AG09309 (cell line): ENCODE data around the gene TRIM31.

ENCODE experiments used
- DNase-seq: peaks from one replicate; pipeline ENCODE4 v3.0.0-alpha.2; 2010; ENCODE audit warnings: low read depth
- H3K4me3 ChIP-seq: 2 replicates; pipeline ENCODE4 v1.5.1; 2011; ENCODE audit warnings: mild to moderate bottlenecking, low read depth, low read length, moderate library complexity; ENCODE audit not compliant: control insufficient read depth
- CTCF ChIP-seq: IDR thresholded peaks from 2 replicates; pipeline ENCODE4 v1.5.1; 2011; ENCODE audit warnings: mild to moderate bottlenecking, low read depth, low read length, inconsistent platforms; ENCODE audit not compliant: insufficient read depth, control insufficient read depth; ENCODE audit errors: missing control alignments

TRIM31 gene

GRCh38 chr6:30136570-30137286 is 23.8 kb upstream of the TRIM31 start:
- no peak for DNase-seq
- no peak overlapping the region for H3K4me3 ChIP-seq
- no peak for TF ChIP-seq CTCF

GRCh38 chr6:30135757-30136156 is 22.9 kb upstream of the TRIM31 start, which contains the start of gene TRIM40:
TRIM40 (plus strand) TSS chr6:30136140; CDS start chr6:30137037, 897 bp downstream.
- no peak for TF ChIP-seq CTCF
- H3K4me3 ChIP-seq: no peak within 1 kb of the TSS
- no peak for DNase-seq

GRCh38 chr6:30135147-30135546 is 22.3 kb upstream of the TRIM31 start:
- no peak for TF ChIP-seq CTCF
- DNase-seq: no peak
- H3K4me3 ChIP-seq: no peak overlapping the region

- no peak for TF ChIP-seq CTCF
- no peak overlapping the region for H3K4me3 ChIP-seq
- DNase-seq: no peak
Measured at GRCh38 chr6:30131947-30132497, 19.1 kb upstream of the TRIM31 start.

- peak; percentile 99 for TF ChIP-seq CTCF
- peak; percentile 62 for DNase-seq
- no peak overlapping the region for H3K4me3 ChIP-seq
Measured at GRCh38 chr6:30130887-30131862, 18.3 kb upstream of the TRIM31 start.

- no peak overlapping the region for H3K4me3 ChIP-seq
- TF ChIP-seq CTCF: no peak
- no peak for DNase-seq
Measured at GRCh38 chr6:30130179-30130679, 17.3 kb upstream of the TRIM31 start.
